PFSK-1 (cell line): ENCODE measurements around the gene PHYHD1.

Experiments used
- FOXP2 ChIP-seq: optimal IDR thresholded peaks from 2 replicates; pipeline ENCODE3; 2011; ENCODE audit warnings: borderline replicate concordance, control low read depth, inconsistent platforms; ENCODE audit not compliant: insufficient read depth; ENCODE audit errors: extremely low read length, extremely low read depth
- POLR2AphosphoS5 ChIP-seq: IDR thresholded peaks from 2 replicates; pipeline ENCODE4 v1.6.1; 2012; ENCODE audit warnings: low read depth, mild to moderate bottlenecking, control low read depth, low read length, moderate library complexity
- SIN3A ChIP-seq: IDR thresholded peaks from 2 replicates; pipeline ENCODE4 v1.6.1; 2012; ENCODE audit warnings: mild to moderate bottlenecking, low read length, moderate library complexity, borderline replicate concordance; ENCODE audit not compliant: insufficient read depth
- TAF1 ChIP-seq: IDR thresholded peaks from 2 replicates; pipeline ENCODE4 v1.6.1; 2012; ENCODE audit warnings: low read length, control low read depth, borderline replicate concordance; ENCODE audit not compliant: insufficient read depth
- TF ChIP-seq, protein P1 (sequence below), 2 experiments: IDR thresholded peaks; 2 replicates each; pipeline versions ENCODE4 v1.6.1 to v1.8.0; 2011 to 2012; ENCODE audit warnings: low read depth in 2 of 2, low read length in 2 of 2, control low read depth in 1 of 2, inconsistent platforms in 1 of 2, mild to moderate bottlenecking in 1 of 2, moderate library complexity in 1 of 2; ENCODE audit not compliant: insufficient read depth in 1 of 2

The PHYHD1 gene

GRCh38 chr9:128887914-128888350 is 32.9 kb upstream of the PHYHD1 start:
- TF ChIP-seq TAF1 (no peak), SIN3A (no peak), FOXP2 (no peak), POLR2AphosphoS5 (no peak)
- TF ChIP-seq, protein P1, sequence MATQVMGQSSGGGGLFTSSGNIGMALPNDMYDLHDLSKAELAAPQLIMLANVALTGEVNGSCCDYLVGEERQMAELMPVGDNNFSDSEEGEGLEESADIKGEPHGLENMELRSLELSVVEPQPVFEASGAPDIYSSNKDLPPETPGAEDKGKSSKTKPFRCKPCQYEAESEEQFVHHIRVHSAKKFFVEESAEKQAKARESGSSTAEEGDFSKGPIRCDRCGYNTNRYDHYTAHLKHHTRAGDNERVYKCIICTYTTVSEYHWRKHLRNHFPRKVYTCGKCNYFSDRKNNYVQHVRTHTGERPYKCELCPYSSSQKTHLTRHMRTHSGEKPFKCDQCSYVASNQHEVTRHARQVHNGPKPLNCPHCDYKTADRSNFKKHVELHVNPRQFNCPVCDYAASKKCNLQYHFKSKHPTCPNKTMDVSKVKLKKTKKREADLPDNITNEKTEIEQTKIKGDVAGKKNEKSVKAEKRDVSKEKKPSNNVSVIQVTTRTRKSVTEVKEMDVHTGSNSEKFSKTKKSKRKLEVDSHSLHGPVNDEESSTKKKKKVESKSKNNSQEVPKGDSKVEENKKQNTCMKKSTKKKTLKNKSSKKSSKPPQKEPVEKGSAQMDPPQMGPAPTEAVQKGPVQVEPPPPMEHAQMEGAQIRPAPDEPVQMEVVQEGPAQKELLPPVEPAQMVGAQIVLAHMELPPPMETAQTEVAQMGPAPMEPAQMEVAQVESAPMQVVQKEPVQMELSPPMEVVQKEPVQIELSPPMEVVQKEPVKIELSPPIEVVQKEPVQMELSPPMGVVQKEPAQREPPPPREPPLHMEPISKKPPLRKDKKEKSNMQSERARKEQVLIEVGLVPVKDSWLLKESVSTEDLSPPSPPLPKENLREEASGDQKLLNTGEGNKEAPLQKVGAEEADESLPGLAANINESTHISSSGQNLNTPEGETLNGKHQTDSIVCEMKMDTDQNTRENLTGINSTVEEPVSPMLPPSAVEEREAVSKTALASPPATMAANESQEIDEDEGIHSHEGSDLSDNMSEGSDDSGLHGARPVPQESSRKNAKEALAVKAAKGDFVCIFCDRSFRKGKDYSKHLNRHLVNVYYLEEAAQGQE (IDR thresholded peaks at IDR 0.05; ENCODE audit: insufficient read depth in 1 of 2, low read depth in 2 of 2, low read length in 2 of 2): no peak

DNA sequence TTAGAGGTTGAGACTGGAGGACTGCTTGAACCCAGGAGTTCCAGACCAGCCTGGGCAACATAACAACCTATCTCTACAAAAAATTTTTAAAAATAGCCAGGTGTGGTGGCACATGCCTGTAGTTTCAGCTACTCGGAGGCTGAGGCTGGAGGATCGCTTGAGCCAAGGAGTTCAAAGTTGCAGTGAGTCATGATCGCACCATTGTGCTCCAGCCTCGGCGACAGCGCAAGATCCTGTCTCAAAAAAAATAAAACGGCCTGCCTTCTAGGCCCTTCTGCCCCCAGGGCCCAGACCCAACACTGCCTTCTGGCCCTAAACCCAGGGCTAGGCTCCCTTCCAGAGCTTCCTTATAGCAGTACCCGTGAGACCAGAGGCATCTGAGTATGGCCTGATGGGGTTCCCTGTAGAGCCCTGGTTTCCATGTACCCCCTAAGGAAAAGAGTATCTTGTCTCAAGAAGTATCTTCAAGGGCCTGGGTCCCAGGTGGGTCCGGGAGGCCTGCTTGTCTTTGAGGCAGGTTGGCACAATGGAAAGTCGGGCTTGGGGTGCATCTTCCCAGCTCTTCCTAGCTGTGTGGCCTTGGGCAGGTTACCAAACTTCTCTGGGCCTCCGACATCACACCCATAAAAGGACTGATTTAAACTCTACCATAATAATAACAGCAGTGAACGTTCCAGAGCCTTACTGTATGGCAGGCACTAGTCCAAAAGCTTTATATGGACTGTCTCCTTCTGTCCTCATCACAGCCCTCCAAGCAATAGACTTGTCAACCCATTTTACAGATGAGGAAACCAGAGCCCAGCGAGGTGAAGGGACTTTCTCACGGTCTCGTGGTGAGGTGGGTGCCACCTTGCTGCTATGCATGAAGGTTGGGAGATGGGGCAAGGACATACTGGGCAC is 29.2 kb upstream of the PHYHD1 start:
- TF ChIP-seq SIN3A (no peak), FOXP2 (no peak), POLR2AphosphoS5 (no peak), TAF1 (no peak)
- TF ChIP-seq, protein P1 (IDR thresholded peaks at IDR 0.05; ENCODE audit: insufficient read depth in 1 of 2, low read depth in 2 of 2, low read length in 2 of 2): no peak

- TF ChIP-seq, protein P1 (IDR thresholded peaks at IDR 0.05; ENCODE audit: insufficient read depth in 1 of 2, low read depth in 2 of 2, low read length in 2 of 2): no peak
- TF ChIP-seq SIN3A (no peak), TAF1 (no peak), POLR2AphosphoS5 (no peak), FOXP2 (no peak)
Observed at GRCh38 chr9:128892221-128892921, 28.4 kb upstream of the PHYHD1 start.

- TF ChIP-seq, protein P1 (IDR thresholded peaks at IDR 0.05; ENCODE audit: insufficient read depth in 1 of 2, low read depth in 2 of 2, low read length in 2 of 2): no peak
- TF ChIP-seq SIN3A: no peak
- no peak for TF ChIP-seq FOXP2
- TF ChIP-seq TAF1: no peak
- no peak for TF ChIP-seq POLR2AphosphoS5
Observed at GRCh38 chr9:128893354-128893753, 27.4 kb upstream of the PHYHD1 start.
